CD4-positive, alpha-beta memory T cell (primary cell): ENCODE data around the gene TBC1D7. TPM values are rescaled to one million over a fixed set of nuclear protein-coding genes. Genes with fewer than 3 reads are reported as not detected.

Source experiments
- CTCF ChIA-PET: fragments of 350-600 bp; sonication (Branson Sonifier 250); formaldehyde crosslinking; loops from one replicate; lab custom pipeline; 2021; ENCODE audit warnings: inconsistent platforms; ENCODE audit not compliant: partially characterized antibody; lab: Charles Lee
- POLR2A ChIA-PET: fragments of 350-600 bp; sonication (Branson Sonifier 250); formaldehyde crosslinking; loops from one replicate; lab custom pipeline; 2021; ENCODE audit not compliant: partially characterized antibody; lab: Charles Lee
- DNase-seq, 5 donors: peaks; one replicate each; pipeline versions ENCODE4 v3.0.0 to v3.0.0-alpha.2; 2020 to 2022; ENCODE audit warnings: mixed read lengths in 1 of 5
- H3K27ac ChIP-seq: one replicate; pipeline ENCODE4 v1.7.0; 2013; ENCODE audit warnings: low read depth, low read length
- H3K27me3 ChIP-seq: 2 replicates; pipeline ENCODE4 v1.7.0; 2013; ENCODE audit warnings: mild to moderate bottlenecking, low read length, moderate library complexity; ENCODE audit not compliant: insufficient read depth
- H3K36me3 ChIP-seq: 2 replicates; pipeline ENCODE4 v1.7.0; 2013; ENCODE audit warnings: mild to moderate bottlenecking, low read length, moderate library complexity; ENCODE audit not compliant: insufficient read depth
- H3K4me1 ChIP-seq: 2 replicates; pipeline ENCODE4 v1.7.0; 2013; ENCODE audit warnings: mild to moderate bottlenecking, low read length, moderate library complexity; ENCODE audit not compliant: insufficient read depth
- H3K4me3 ChIP-seq, 2 donors: one replicate each; pipeline ENCODE4 v1.7.0; 2013; ENCODE audit warnings: low read length in 2 of 2, mild to moderate bottlenecking in 1 of 2
- H3K9me3 ChIP-seq, 2 donors: one replicate each; pipeline ENCODE4 v1.7.0; 2013; ENCODE audit warnings: low read length in 2 of 2, control low read depth in 1 of 2; ENCODE audit not compliant: control insufficient read depth in 1 of 2
- H3K27ac Mint-ChIP-seq, 7 donors: one replicate each; pipeline ENCODE4 v1.8.0; 2020 to 2021; ENCODE audit warnings: mixed read lengths in 7 of 7, mild to moderate bottlenecking in 6 of 7, inconsistent platforms in 3 of 7, moderate library complexity in 3 of 7
- H3K27me3 Mint-ChIP-seq, 2 donors: one replicate each; pipeline ENCODE4 v1.8.0; 2020 to 2021; ENCODE audit warnings: mixed read lengths in 2 of 2
- H3K36me3 Mint-ChIP-seq, 2 donors: one replicate each; pipeline ENCODE4 v1.8.0; 2020 to 2021; ENCODE audit warnings: mixed read lengths in 2 of 2, inconsistent platforms in 1 of 2, mild to moderate bottlenecking in 1 of 2
- H3K4me1 Mint-ChIP-seq, 4 donors: one replicate each; pipeline ENCODE4 v1.8.0; 2020 to 2021; ENCODE audit warnings: mixed read lengths in 4 of 4, mild to moderate bottlenecking in 1 of 4
- H3K4me3 Mint-ChIP-seq, 8 donors: one replicate each; pipeline ENCODE4 v1.8.0; 2020 to 2021; ENCODE audit warnings: mixed read lengths in 8 of 8, mild to moderate bottlenecking in 7 of 8, moderate library complexity in 6 of 8, inconsistent platforms in 3 of 8
- H3K9me3 Mint-ChIP-seq, 8 donors: one replicate each; pipeline ENCODE4 v1.8.0; 2020 to 2021; ENCODE audit warnings: mixed read lengths in 8 of 8, mild to moderate bottlenecking in 5 of 8, inconsistent platforms in 3 of 8, moderate library complexity in 1 of 8
- intact Hi-C: fragments of 100-400 bp; cut with micrococcal nuclease; formaldehyde crosslinking; loops from one replicate; pipeline ENCODE4 v1.15.1; 2023
- polyA plus RNA-seq, 2 donors: library from polyadenylated mRNA; unstranded; fragments of 300-500 nt; fragmentation: Illumina TruSeq; gene quantifications; one replicate each; pipeline ENCODE4 v1.2.3, GENCODE V29; 2021
- total RNA-seq, 2 experiments: library from RNA; stranded (reverse); gene quantifications; one replicate each; pipeline ENCODE4 v1.2.3, GENCODE V29; 2021

TBC1D7 gene
- total and polyA plus RNA-seq, 4 experiments from 2014 or later, result 12.6 to 24.5 (median 14.7) TPM

GRCh38 chr6:13295576-13295975 is 32.8 kb downstream of the TBC1D7 start:
- no peaks in the 10 kb centered on the region for H3K27me3 ChIP-seq
- H3K4me3 ChIP-seq, result no peak overlapping the region
- CTCF ChIA-PET, result no interaction called here
- Mint-ChIP-seq H3K9me3 (no peaks in the 10 kb centered on the region), H3K4me1 (peaks cover 0 to under 1% (median 0%) of the 10 kb centered on the region in 4 donors), H3K27me3 (no peaks in the 10 kb centered on the region), H3K36me3 (peaks cover 56 to 67% of the 10 kb centered on the region in 2 donors), H3K4me3 (no peak overlapping the region), H3K27ac (no peak overlapping the region)
- H3K9me3 ChIP-seq, result no peaks in the 10 kb centered on the region
- no peaks in the 10 kb centered on the region for H3K4me1 ChIP-seq
- POLR2A ChIA-PET, result no interaction called here
- intact Hi-C loops, result no loop called here
- H3K36me3 ChIP-seq, result peaks cover 33% of the 10 kb centered on the region
- no peak for DNase-seq
- H3K27ac ChIP-seq, result no peak overlapping the region

- Histone ChIP-seq H3K4me1 (no peaks in the 10 kb centered on the region), H3K27me3 (no peaks in the 10 kb centered on the region), H3K9me3 (no peaks in the 10 kb centered on the region), H3K36me3 (peaks cover 23% of the 10 kb centered on the region), H3K4me3 (no peak overlapping the region), H3K27ac (no peak overlapping the region)
- no peak overlapping the region for H3K4me3 Mint-ChIP-seq
- CTCF ChIA-PET, result no interaction called here
- DNase-seq, result no peak
- peaks cover 54 to 73% of the 10 kb centered on the region in 2 donors for H3K36me3 Mint-ChIP-seq
- no peak overlapping the region for H3K27ac Mint-ChIP-seq
- no peaks in the 10 kb centered on the region for H3K27me3 Mint-ChIP-seq
- intact Hi-C loops, result no loop called here
- peaks cover 0 to 8% (median under 1%) of the 10 kb centered on the region in 8 donors for H3K9me3 Mint-ChIP-seq
- no peaks in the 10 kb centered on the region for H3K4me1 Mint-ChIP-seq
- POLR2A ChIA-PET, result no interaction called here
These were observed 33.8 kb downstream of the TBC1D7 start for GRCh38 chr6:13294499-13295069.

- Mint-ChIP-seq H3K36me3 (peaks cover 47 to 64% of the 10 kb centered on the region in 2 donors), H3K4me1 (no peaks in the 10 kb centered on the region), H3K4me3 (no peak overlapping the region), H3K9me3 (peaks cover 0 to 11% (median 6%) of the 10 kb centered on the region in 8 donors), H3K27ac (no peak overlapping the region), H3K27me3 (no peaks in the 10 kb centered on the region)
- Histone ChIP-seq H3K4me1 (no peaks in the 10 kb centered on the region), H3K4me3 (no peak overlapping the region), H3K27me3 (no peaks in the 10 kb centered on the region), H3K9me3 (no peaks in the 10 kb centered on the region), H3K27ac (no peak overlapping the region), H3K36me3 (peaks cover 22% of the 10 kb centered on the region)
- POLR2A ChIA-PET, result no interaction called here
- CTCF ChIA-PET, result no interaction called here
- no peak for DNase-seq
- intact Hi-C loops, result no loop called here
These were observed 35.6 kb downstream of the TBC1D7 start for GRCh38 chr6:13292774-13293173.

- Mint-ChIP-seq H3K27ac (peak overlapping the region in 1 of 7 donors; percentile 23), H3K4me1 (no peaks in the 10 kb centered on the region), H3K9me3 (peaks cover 2 to 28% (median 21%) of the 10 kb centered on the region in 8 donors), H3K4me3 (no peak overlapping the region), H3K27me3 (no peaks in the 10 kb centered on the region), H3K36me3 (peaks cover 40 to 67% of the 10 kb centered on the region in 2 donors)
- POLR2A ChIA-PET, result interaction anchor here (0.6 kb wide), 1 partner anchor 12 kb away, joined by 3 read pairs; no protein-coding TSS in a partner anchor
- no peaks in the 10 kb centered on the region for H3K9me3 ChIP-seq
- H3K4me3 ChIP-seq, result no peak overlapping the region
- CTCF ChIA-PET, result interaction anchor here (1.1 kb wide), 1 partner anchor 8 kb away, joined by 5 read pairs; no protein-coding TSS in a partner anchor
- no peak overlapping the region for H3K27ac ChIP-seq
- no peak for DNase-seq
- H3K4me1 ChIP-seq, result no peaks in the 10 kb centered on the region
- peaks cover 15% of the 10 kb centered on the region for H3K36me3 ChIP-seq
- no peaks in the 10 kb centered on the region for H3K27me3 ChIP-seq
- intact Hi-C loops, result no loop called here
These were observed 38.0 kb downstream of the TBC1D7 start for GRCh38 chr6:13290335-13290734.

- Histone ChIP-seq H3K4me1 (no peaks in the 10 kb centered on the region), H3K9me3 (no peaks in the 10 kb centered on the region), H3K36me3 (peaks cover 12% of the 10 kb centered on the region), H3K4me3 (no peak overlapping the region), H3K27ac (no peak overlapping the region), H3K27me3 (no peaks in the 10 kb centered on the region)
- no peak overlapping the region for H3K27ac Mint-ChIP-seq
- no peaks in the 10 kb centered on the region for H3K4me1 Mint-ChIP-seq
- peaks cover 35 to 63% of the 10 kb centered on the region in 2 donors for H3K36me3 Mint-ChIP-seq
- POLR2A ChIA-PET, result no interaction called here
- intact Hi-C loops, result no loop called here
- no peaks in the 10 kb centered on the region for H3K27me3 Mint-ChIP-seq
- H3K4me3 Mint-ChIP-seq, result no peak overlapping the region
- peaks cover 2 to 28% (median 21%) of the 10 kb centered on the region in 8 donors for H3K9me3 Mint-ChIP-seq
- CTCF ChIA-PET, result interaction anchor here (1.1 kb wide), 1 partner anchor 8 kb away, joined by 5 read pairs; no protein-coding TSS in a partner anchor
- no peak for DNase-seq
These were observed 38.5 kb downstream of the TBC1D7 start for GRCh38 chr6:13289789-13290318.

- no peaks in the 10 kb centered on the region for H3K9me3 ChIP-seq
- H3K27me3 ChIP-seq, result no peaks in the 10 kb centered on the region
- Mint-ChIP-seq H3K9me3 (peaks cover 2 to 28% (median 21%) of the 10 kb centered on the region in 8 donors), H3K4me1 (no peaks in the 10 kb centered on the region), H3K27me3 (no peaks in the 10 kb centered on the region), H3K36me3 (peaks cover 27 to 54% of the 10 kb centered on the region in 2 donors), H3K4me3 (no peak overlapping the region), H3K27ac (no peak overlapping the region)
- H3K27ac ChIP-seq, result no peak overlapping the region
- H3K4me3 ChIP-seq, result no peak overlapping the region
- peaks cover 3% of the 10 kb centered on the region for H3K36me3 ChIP-seq
- ChIA-PET CTCF (interaction anchor here (1.1 kb wide), 1 partner anchor 9 kb away, joined by 5 read pairs; no protein-coding TSS in a partner anchor), POLR2A (no interaction called here)
- DNase-seq, result no peak
- intact Hi-C loops, result no loop called here
- no peaks in the 10 kb centered on the region for H3K4me1 ChIP-seq
These were observed 39.4 kb downstream of the TBC1D7 start for GRCh38 chr6:13288969-13289391.

GRCh38 chr6:13288481-13288880 is 39.9 kb downstream of the TBC1D7 start:
- CTCF ChIA-PET, result no interaction called here
- no peak overlapping the region for H3K27ac ChIP-seq
- H3K4me3 ChIP-seq, result no peak overlapping the region
- Mint-ChIP-seq H3K27ac (no peak overlapping the region), H3K4me1 (no peaks in the 10 kb centered on the region), H3K36me3 (peaks cover 24 to 51% of the 10 kb centered on the region in 2 donors), H3K27me3 (no peaks in the 10 kb centered on the region), H3K4me3 (no peak overlapping the region), H3K9me3 (peaks cover 2 to 28% (median 21%) of the 10 kb centered on the region in 8 donors)
- H3K27me3 ChIP-seq, result no peaks in the 10 kb centered on the region
- H3K36me3 ChIP-seq, result no peaks in the 10 kb centered on the region
- intact Hi-C loops, result no loop called here
- DNase-seq, result no peak
- POLR2A ChIA-PET, result no interaction called here
- no peaks in the 10 kb centered on the region for H3K9me3 ChIP-seq
- H3K4me1 ChIP-seq, result no peaks in the 10 kb centered on the region
